Colonic mucosa (tissue), 4 donors: Measurements from ENCODE around the gene TLR1. TPM values are rescaled to one million over a fixed set of nuclear protein-coding genes. Genes with fewer than 3 reads are reported as not detected.
"Not testable (repeated sequence)": the region's sequence is repeated elsewhere in the genome, so short reads cannot be mapped to it uniquely, and the experiment has no call there.

ENCODE experiments used
- DNase-seq: peaks from one replicate; pipeline ENCODE4 v3.0.0-alpha.2; 2020
- H3K27ac ChIP-seq: fragments of 200-600 bp; one replicate; pipeline ENCODE4 v1.8.0; 2021
- H3K27me3 ChIP-seq: fragments of 200-600 bp; one replicate; pipeline ENCODE4 v1.8.0; 2021
- H3K36me3 ChIP-seq: fragments of 200-600 bp; one replicate; pipeline ENCODE4 v1.8.0; 2021
- H3K4me1 ChIP-seq: fragments of 200-600 bp; one replicate; pipeline ENCODE4 v1.8.0; 2021; ENCODE audit warnings: mild to moderate bottlenecking
- H3K4me3 ChIP-seq: fragments of 200-600 bp; one replicate; pipeline ENCODE4 v1.8.0; 2021
- H3K9ac ChIP-seq, 2 donors: one replicate each; pipeline ENCODE4 v1.7.0; 2013; ENCODE audit warnings: control low read depth in 2 of 2, low read depth in 2 of 2, low read length in 2 of 2
- H3K9me3 ChIP-seq: fragments of 200-600 bp; one replicate; pipeline ENCODE4 v1.8.0; 2021
- CTCF ChIP-seq: fragments of 200-600 bp; IDR thresholded peaks from one replicate; pipeline ENCODE4 v1.8.0; 2022; ENCODE audit warnings: antibody characterized with exemption, mild to moderate bottlenecking
- intact Hi-C: fragments of 100-400 bp; cut with DNase I; formaldehyde crosslinking; loops from one replicate; pipeline ENCODE4 v1.14.1; 2022
- total RNA-seq, 2 donors: library from RNA; stranded (reverse); fragmentation: NEBNext Ultra II Directional in 1 of 2; extraction: Animal tissue kit (Norgen Biotek cat#: 25700) in 1 of 2; gene quantifications; one replicate each; pipeline ENCODE4 v1.2.1, GENCODE V29; 2021
- donor health status: healthy.
- donor health status: DM: no; HTN: no; CAD: no.
- donor health status: DM: no; HTN: no; CAD: no.

Gene TLR1
- total RNA-seq, 2 donors from 2014 or later = 1.2 to 4.7 TPM

GRCh38 chr4:38818441-38818976 is 13.9 kb upstream of the TLR1 start:
- Histone ChIP-seq H3K27ac (no peak overlapping the region), H3K4me3 (no peak overlapping the region), H3K9ac (no peak overlapping the region), H3K9me3 (no peaks in the 10 kb centered on the region), H3K27me3 (no peaks in the 10 kb centered on the region), H3K4me1 (no peaks in the 10 kb centered on the region), H3K36me3 (no peaks in the 10 kb centered on the region)
- intact Hi-C loops = no loop called here
- no peak for TF ChIP-seq CTCF
- DNase-seq = no peak

GRCh38 chr4:38815885-38816782 is 11.5 kb upstream of the TLR1 start:
- intact Hi-C loops = no loop called here
- Histone ChIP-seq H3K9me3 (no peaks in the 10 kb centered on the region), H3K36me3 (no peaks in the 10 kb centered on the region), H3K27me3 (no peaks in the 10 kb centered on the region), H3K9ac (no peak overlapping the region), H3K4me3 (no peak overlapping the region), H3K27ac (peak overlapping the region; percentile 26), H3K4me1 (no peaks in the 10 kb centered on the region)
- DNase-seq = no peak
- no peak for TF ChIP-seq CTCF

GRCh38 chr4:38814386-38814785 is 9.8 kb upstream of the TLR1 start:
- H3K9ac ChIP-seq = no peak overlapping the region
- intact Hi-C loops = no loop called here
- DNase-seq = no peak
- no peak for TF ChIP-seq CTCF
- no peaks in the 10 kb centered on the region for H3K9me3 ChIP-seq
- no peak overlapping the region for H3K27ac ChIP-seq
- no peaks in the 10 kb centered on the region for H3K36me3 ChIP-seq
- H3K4me3 ChIP-seq = no peak overlapping the region
- no peaks in the 10 kb centered on the region for H3K4me1 ChIP-seq
- H3K27me3 ChIP-seq = no peaks in the 10 kb centered on the region

- no peaks in the 10 kb centered on the region for H3K9me3 ChIP-seq
- H3K27ac ChIP-seq = no peak overlapping the region
- H3K4me1 ChIP-seq = no peaks in the 10 kb centered on the region
- H3K9ac ChIP-seq = no peak overlapping the region
- DNase-seq = no peak
- no peaks in the 10 kb centered on the region for H3K27me3 ChIP-seq
- no peak overlapping the region for H3K4me3 ChIP-seq
- intact Hi-C loops = no loop called here
- no peak for TF ChIP-seq CTCF
- no peaks in the 10 kb centered on the region for H3K36me3 ChIP-seq
Measured at GRCh38 chr4:38811297-38811696, 6.7 kb upstream of the TLR1 start.

GRCh38 chr4:38807462-38807861 is 2.9 kb upstream of the TLR1 start:
- intact Hi-C loops, H3K27ac ChIP-seq, DNase-seq, H3K4me1 ChIP-seq, H3K9me3 ChIP-seq, H3K4me3 ChIP-seq, H3K36me3 ChIP-seq, H3K27me3 ChIP-seq, H3K9ac ChIP-seq: not testable (repeated sequence)

- H3K27me3 ChIP-seq, DNase-seq, H3K27ac ChIP-seq, H3K4me3 ChIP-seq, H3K36me3 ChIP-seq, H3K9me3 ChIP-seq, intact Hi-C loops, H3K4me1 ChIP-seq: not testable (repeated sequence)
- H3K9ac ChIP-seq = peak overlapping the region in 1 of 2 donors; percentile 8
Measured at GRCh38 chr4:38806251-38806650, 1.7 kb upstream of the TLR1 start.
